Activated naive CD4-positive, alpha-beta T cell treated with anti-CD3 and anti-CD28 coated beads for 36 hours (primary cell): ENCODE data around the gene KLRC3. TPM values are rescaled to one million over a fixed set of nuclear protein-coding genes. Genes with fewer than 3 reads are reported as not detected.

Source experiments
- CTCF ChIA-PET: fragments of 350-600 bp; sonication (Branson Sonifier 250); formaldehyde crosslinking; loops from one replicate; lab custom pipeline; 2021; ENCODE audit warnings: antibody characterized with exemption; lab: Charles Lee
- DNase-seq: peaks from one replicate; pipeline ENCODE4 v3.0.0-alpha.2; 2020
- H3K27ac Mint-ChIP-seq: one replicate; pipeline ENCODE4 v1.8.0; 2021; ENCODE audit warnings: mild to moderate bottlenecking, mixed read lengths
- H3K27me3 Mint-ChIP-seq: one replicate; pipeline ENCODE4 v1.8.0; 2021; ENCODE audit warnings: low read depth, mixed read lengths
- H3K36me3 Mint-ChIP-seq: one replicate; pipeline ENCODE4 v1.8.0; 2021; ENCODE audit warnings: low read depth, mixed read lengths
- H3K4me1 Mint-ChIP-seq: one replicate; pipeline ENCODE4 v1.8.0; 2021; ENCODE audit warnings: low read depth, mixed read lengths
- H3K4me3 Mint-ChIP-seq: one replicate; pipeline ENCODE4 v1.8.0; 2021; ENCODE audit warnings: mild to moderate bottlenecking, moderate library complexity, mixed read lengths
- H3K9me3 Mint-ChIP-seq: one replicate; pipeline ENCODE4 v1.8.0; 2021; ENCODE audit warnings: mixed read lengths
- intact Hi-C: fragments of 100-400 bp; cut with micrococcal nuclease; formaldehyde crosslinking; loops from one replicate; pipeline ENCODE4 v1.15.1; 2023
- total RNA-seq, 2 experiments: library from RNA; stranded (reverse); gene quantifications; one replicate each; pipeline ENCODE4 v1.2.3, GENCODE V29; 2021

Gene KLRC3
- total RNA-seq, 2 experiments from 2014 or later = not detected

GRCh38 chr12:10364815-10365622 is 55.4 kb downstream of the KLRC3 start:
- no peaks in the 10 kb centered on the region for H3K36me3 Mint-ChIP-seq
- H3K9me3 Mint-ChIP-seq = no peaks in the 10 kb centered on the region
- intact Hi-C loops = loop anchor here (1.0 to 10.0 kb wide), 6 partner anchors 34 to 310 kb away; partner anchors contain the start of gene STYK1
- DNase-seq = peak; percentile 72
- H3K4me3 Mint-ChIP-seq = no peak overlapping the region
- CTCF ChIA-PET = interaction anchor here (0.8 to 2.2 kb wide), 3 partner anchors 44 to 171 kb away, joined by 4 to 10 read pairs (median 5); no protein-coding TSS in a partner anchor
- H3K27me3 Mint-ChIP-seq = no peaks in the 10 kb centered on the region
- no peak overlapping the region for H3K27ac Mint-ChIP-seq
- H3K4me1 Mint-ChIP-seq = peaks cover 15% of the 10 kb centered on the region

GRCh38 chr12:10363914-10364814 is 56.2 kb downstream of the KLRC3 start:
- Mint-ChIP-seq H3K4me3 (no peak overlapping the region), H3K4me1 (peaks cover 15% of the 10 kb centered on the region), H3K27me3 (no peaks in the 10 kb centered on the region), H3K36me3 (no peaks in the 10 kb centered on the region), H3K27ac (no peak overlapping the region), H3K9me3 (no peaks in the 10 kb centered on the region)
- CTCF ChIA-PET = interaction anchor here (0.6 kb wide), 1 partner anchor 80 kb away, joined by 3 read pairs; no protein-coding TSS in a partner anchor
- intact Hi-C loops = loop anchor here (1.0 to 10.0 kb wide), 6 partner anchors 33 to 311 kb away; partner anchors contain the start of gene STYK1
- peak; percentile 45 for DNase-seq

DNA sequence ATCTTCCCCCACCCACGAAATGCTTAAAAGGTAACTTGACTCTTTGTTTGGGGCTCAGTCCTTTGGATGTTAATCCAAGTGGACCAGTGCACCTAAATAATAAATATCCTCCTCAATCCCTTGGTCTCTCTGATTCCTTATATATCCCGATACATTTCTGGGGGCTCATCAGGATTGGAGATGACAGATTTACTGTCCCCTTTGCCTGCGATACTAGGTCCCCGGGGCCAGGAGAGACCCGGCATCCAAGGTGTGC is 56.8 kb downstream of the KLRC3 start:
- intact Hi-C loops = loop anchor here (2.0 to 10.0 kb wide), 3 partner anchors 126 to 311 kb away; partner anchors contain the start of gene STYK1
- H3K27me3 Mint-ChIP-seq = no peaks in the 10 kb centered on the region
- CTCF ChIA-PET = interaction anchor here (0.6 kb wide), 1 partner anchor 81 kb away, joined by 3 read pairs; no protein-coding TSS in a partner anchor
- no peaks in the 10 kb centered on the region for H3K9me3 Mint-ChIP-seq
- H3K27ac Mint-ChIP-seq = no peak overlapping the region
- no peak for DNase-seq
- no peak overlapping the region for H3K4me3 Mint-ChIP-seq
- H3K36me3 Mint-ChIP-seq = no peaks in the 10 kb centered on the region
- H3K4me1 Mint-ChIP-seq = peaks cover 12% of the 10 kb centered on the region

GRCh38 chr12:10362828-10363657 is 57.4 kb downstream of the KLRC3 start:
- no peaks in the 10 kb centered on the region for H3K36me3 Mint-ChIP-seq

GRCh38 chr12:10362325-10362724 is 58.1 kb downstream of the KLRC3 start:
- no peak overlapping the region for H3K27ac Mint-ChIP-seq
- no peak for DNase-seq
- CTCF ChIA-PET = no interaction called here
- no peaks in the 10 kb centered on the region for H3K36me3 Mint-ChIP-seq
- no peaks in the 10 kb centered on the region for H3K9me3 Mint-ChIP-seq
- intact Hi-C loops = loop anchor here (2.0 to 10.0 kb wide), 3 partner anchors 125 to 312 kb away; partner anchors contain the start of gene STYK1
- H3K4me3 Mint-ChIP-seq = no peak overlapping the region
- no peaks in the 10 kb centered on the region for H3K27me3 Mint-ChIP-seq
- H3K4me1 Mint-ChIP-seq = peaks cover 5% of the 10 kb centered on the region

More at GRCh38 chr12:10362828-10363657, 57.4 kb downstream of the KLRC3 start:
- DNase-seq = peak; percentile 17
- Mint-ChIP-seq H3K27me3 (no peaks in the 10 kb centered on the region), H3K4me3 (no peak overlapping the region), H3K9me3 (no peaks in the 10 kb centered on the region), H3K4me1 (peaks cover 6% of the 10 kb centered on the region), H3K27ac (peak overlapping the region; percentile 24)
- intact Hi-C loops = loop anchor here (2.0 to 10.0 kb wide), 3 partner anchors 126 to 312 kb away; partner anchors contain the start of gene STYK1
- CTCF ChIA-PET = no interaction called here

Other genes starting within 250 kb of the KLRC3 start
- not detected for gene OLR1, start 248.5 kb downstream of the KLRC3 start, total RNA-seq
- not detected for gene TMEM52B, start 241.6 kb downstream of the KLRC3 start, total RNA-seq
- gene GABARAPL1, start 207.7 kb downstream of the KLRC3 start, total RNA-seq = 1 to 10 TPM; 3.3 to 4.9 TPM
- under 1 TPM in 1 of 2 experiments, not detected in 1; 0.81 TPM for gene KLRD1, start 112.7 kb downstream of the KLRC3 start, total RNA-seq
- gene KLRK1, start 30.6 kb downstream of the KLRC3 start, total RNA-seq = under 1 TPM; 0.35 to 0.50 TPM
- not detected for gene KLRC4, start 10.8 kb downstream of the KLRC3 start, total RNA-seq
- gene KLRC2, start 15.4 kb upstream of the KLRC3 start, total RNA-seq = not detected
- under 1 TPM in 1 of 2 experiments, not detected in 1; 0.21 TPM for gene KLRC1, start 32.8 kb upstream of the KLRC3 start, total RNA-seq
- 1 to 10 TPM; 2.1 to 3.1 TPM for gene EIF2S3B, start 85.3 kb upstream of the KLRC3 start, total RNA-seq
- gene MAGOHB, start 193.0 kb upstream of the KLRC3 start, total RNA-seq = 10 to 100 TPM; 58.8 to 61.1 TPM